GM18508 (cell line): ENCODE data around the gene TRIM49D2.
"Not testable (repeated sequence)": the region's sequence is repeated elsewhere in the genome, so short reads cannot be mapped to it uniquely, and the experiment has no call there.

Source experiments
- ATAC-seq: cut with Tn5 transposase; IDR thresholded peaks from one replicate; pipeline ENCODE4 v1.9.1; 2021; ENCODE audit warnings: moderate number of reproducible peaks; ENCODE audit not compliant: insufficient read depth, unreplicated experiment

The TRIM49D2 gene

GRCh38 chr11:89923764-89924163, at the start of gene TRIM49D2:
TRIM49D2 (plus strand) TSS chr11:89924064; CDS start chr11:89926762, 2,698 bp downstream.
- ATAC-seq = not testable (repeated sequence)

GRCh38 chr11:89877511-89877910, 46.4 kb upstream of the TRIM49D2 start:
- not testable (repeated sequence) for ATAC-seq

GRCh38 chr11:89893245-89893644, 30.6 kb upstream of the TRIM49D2 start:
- not testable (repeated sequence) for ATAC-seq

GRCh38 chr11:89900809-89901208, 23.1 kb upstream of the TRIM49D2 start:
- ATAC-seq = not testable (repeated sequence)

GRCh38 chr11:89922195-89922660, 1.6 kb upstream of the TRIM49D2 start, which contains the start of gene TRIM49D1:
TRIM49D1 (minus strand) TSS chr11:89922245; CDS start chr11:89917710, 4,535 bp downstream.
- ATAC-seq = no peak

- ATAC-seq = not testable (repeated sequence)
These were observed 37.0 kb downstream of the TRIM49D2 start for GRCh38 chr11:89960833-89961232.

GRCh38 chr11:89965737-89966136, 41.9 kb downstream of the TRIM49D2 start, which contains the start of gene TRIM64:
TRIM64 (plus strand) TSS chr11:89966037; CDS start chr11:89968504, 2,467 bp downstream.
- not testable (repeated sequence) for ATAC-seq
